ENCODE results near the gene HRH2.

Gene HRH2

GRCh38 chr5:175677571-175677970 lies 19.7 kb downstream of the HRH2 start:
- H3K4me3 ChIP-seq (ENCODE audit: low read depth, low read length) = no peak overlapping the region
- no peak for TF ChIP-seq CTCF (IDR thresholded peaks at IDR 0.05; ENCODE audit: low read depth, low read length)

- H3K4me3 ChIP-seq (ENCODE audit: low read depth, low read length) = no peak overlapping the region
- no peak for TF ChIP-seq CTCF (IDR thresholded peaks at IDR 0.05; ENCODE audit: low read depth, low read length)
These were observed 20.2 kb downstream of the HRH2 start for GRCh38 chr5:175678074-175678473.

GRCh38 chr5:175679411-175679810 lies 21.5 kb downstream of the HRH2 start:
- no peak overlapping the region for H3K4me3 ChIP-seq (ENCODE audit: low read depth, low read length)
- TF ChIP-seq CTCF (IDR thresholded peaks at IDR 0.05; ENCODE audit: low read depth, low read length) = no peak

GRCh38 chr5:175680020-175680419 lies 22.1 kb downstream of the HRH2 start:
- no peak for TF ChIP-seq CTCF (IDR thresholded peaks at IDR 0.05; ENCODE audit: low read depth, low read length)
- no peak overlapping the region for H3K4me3 ChIP-seq (ENCODE audit: low read depth, low read length)

GRCh38 chr5:175680463-175680862 lies 22.6 kb downstream of the HRH2 start:
- H3K4me3 ChIP-seq (ENCODE audit: low read depth, low read length) = no peak overlapping the region
- no peak for TF ChIP-seq CTCF (IDR thresholded peaks at IDR 0.05; ENCODE audit: low read depth, low read length)

GRCh38 chr5:175681045-175681967 lies 23.4 kb downstream of the HRH2 start:
- TF ChIP-seq CTCF (IDR thresholded peaks at IDR 0.05; ENCODE audit: low read depth, low read length) = no peak
- H3K4me3 ChIP-seq (ENCODE audit: low read depth, low read length) = no peak overlapping the region

GRCh38 chr5:175681968-175682340 lies 24.1 kb downstream of the HRH2 start:
- no peak for TF ChIP-seq CTCF (IDR thresholded peaks at IDR 0.05; ENCODE audit: low read depth, low read length)
- H3K4me3 ChIP-seq (ENCODE audit: low read depth, low read length) = no peak overlapping the region

Data from WI38 (cell line).